ENCODE data around the gene TMEM184A.

The TMEM184A gene

DNA sequence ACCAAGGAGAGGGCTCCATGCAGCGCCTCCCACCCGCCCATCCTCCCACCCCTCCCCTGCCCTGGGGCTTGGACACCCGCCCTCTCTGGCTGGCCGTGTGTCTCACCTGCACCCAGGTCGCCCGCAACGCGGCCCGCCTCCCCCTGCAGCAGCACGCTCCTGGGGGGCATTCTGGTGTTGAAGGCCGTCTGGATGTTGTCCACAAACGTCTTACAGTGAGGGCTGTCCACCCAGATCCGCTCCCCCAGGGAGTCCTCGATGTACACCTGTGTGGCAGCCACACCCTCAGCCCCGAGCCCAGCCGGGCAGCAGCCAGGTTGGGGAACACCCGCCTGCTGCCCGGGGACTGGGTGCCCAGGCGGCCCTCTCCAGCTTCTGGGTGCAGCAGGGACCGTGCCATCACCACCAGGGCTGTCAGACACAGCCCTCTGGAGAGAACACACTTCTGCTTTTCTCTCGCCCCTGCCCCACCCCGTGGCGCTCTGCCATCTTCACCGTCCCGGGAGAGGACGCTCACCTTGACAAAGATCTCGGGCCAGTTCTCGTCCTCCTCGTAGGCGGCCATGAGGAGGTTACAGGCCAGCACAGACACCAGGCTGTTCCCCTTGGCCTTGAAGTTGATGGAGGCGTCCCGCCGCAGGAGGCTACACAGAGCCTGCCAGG, 56.5 kb downstream of the TMEM184A start:
- DNase-seq: no peak

DNA sequence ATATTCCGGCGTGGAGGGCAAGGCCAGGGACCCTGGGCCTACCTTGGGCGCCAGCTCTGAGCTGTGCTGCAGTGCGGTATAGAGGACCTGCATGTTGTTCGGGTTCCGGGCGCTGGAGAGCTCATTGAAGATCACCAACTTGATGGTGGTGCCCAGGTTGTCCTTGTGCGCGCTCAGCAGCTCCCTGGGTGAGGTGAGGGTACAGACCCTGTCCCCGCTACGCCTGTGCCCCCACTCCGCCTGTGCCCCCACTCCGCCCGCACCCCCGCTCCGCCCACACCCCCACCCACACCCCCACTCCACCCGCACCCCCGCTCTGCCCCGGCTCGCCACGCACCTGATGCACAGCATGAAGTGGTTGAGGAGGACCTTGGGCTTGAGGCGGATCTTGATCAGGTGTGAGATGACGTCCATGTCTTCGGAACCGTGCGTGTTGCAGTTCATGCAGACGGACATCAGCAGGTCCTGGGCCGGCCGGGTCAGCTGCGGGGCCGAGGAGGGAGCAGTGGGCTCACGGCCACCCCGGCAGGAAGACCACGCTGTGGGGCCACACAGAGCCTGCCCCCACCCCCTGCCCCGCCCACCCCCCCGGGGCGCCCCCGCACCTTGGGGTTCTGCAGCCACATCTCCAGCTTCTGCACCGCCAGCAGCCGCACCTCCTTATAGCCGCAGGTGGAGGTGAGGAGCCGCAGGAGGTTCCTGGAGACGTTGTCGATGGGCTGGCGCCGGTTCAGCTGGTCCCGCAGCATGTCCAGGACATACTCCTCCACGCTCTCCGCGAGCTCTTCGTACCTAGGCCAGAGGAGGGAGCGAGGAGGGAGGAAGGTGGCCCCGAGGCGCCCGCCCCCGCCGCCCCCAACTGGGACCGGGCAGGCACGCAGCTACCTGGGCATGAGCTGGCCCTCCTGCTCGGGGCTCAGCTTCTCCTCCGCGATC, 57.4 kb downstream of the TMEM184A start:
- DNase-seq: no peak

DNA sequence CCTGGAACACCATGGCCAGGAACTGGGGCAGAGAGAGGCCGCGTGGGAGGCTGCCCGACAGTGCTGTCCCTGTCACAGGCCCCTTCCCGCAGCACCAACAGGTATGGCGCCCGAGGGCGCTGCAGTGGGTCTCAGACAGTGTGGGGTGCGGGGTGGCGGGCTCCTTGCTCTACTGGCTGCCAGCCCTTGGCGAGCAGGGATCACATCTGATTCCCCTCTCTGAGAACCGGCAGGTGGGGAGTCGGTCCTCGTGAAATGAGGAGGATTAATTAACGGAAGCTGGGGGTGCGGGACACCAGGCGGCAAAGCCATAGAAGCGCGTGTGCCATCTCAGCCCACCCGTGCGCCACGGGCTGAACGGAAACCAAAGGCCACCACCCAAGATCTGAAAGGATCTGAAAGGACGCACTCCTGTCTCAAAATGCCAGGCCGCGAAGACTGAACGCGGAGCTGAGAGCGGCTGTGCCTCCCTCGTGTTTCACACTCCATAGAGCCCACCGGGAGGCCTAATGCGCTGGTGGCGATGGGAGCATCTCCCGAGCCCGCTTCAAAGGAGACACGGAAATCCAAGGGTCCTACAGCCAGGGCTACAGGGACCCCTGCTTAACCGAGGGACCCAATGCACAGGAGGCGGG, 58.6 kb downstream of the TMEM184A start:
- no peak for DNase-seq

DNA sequence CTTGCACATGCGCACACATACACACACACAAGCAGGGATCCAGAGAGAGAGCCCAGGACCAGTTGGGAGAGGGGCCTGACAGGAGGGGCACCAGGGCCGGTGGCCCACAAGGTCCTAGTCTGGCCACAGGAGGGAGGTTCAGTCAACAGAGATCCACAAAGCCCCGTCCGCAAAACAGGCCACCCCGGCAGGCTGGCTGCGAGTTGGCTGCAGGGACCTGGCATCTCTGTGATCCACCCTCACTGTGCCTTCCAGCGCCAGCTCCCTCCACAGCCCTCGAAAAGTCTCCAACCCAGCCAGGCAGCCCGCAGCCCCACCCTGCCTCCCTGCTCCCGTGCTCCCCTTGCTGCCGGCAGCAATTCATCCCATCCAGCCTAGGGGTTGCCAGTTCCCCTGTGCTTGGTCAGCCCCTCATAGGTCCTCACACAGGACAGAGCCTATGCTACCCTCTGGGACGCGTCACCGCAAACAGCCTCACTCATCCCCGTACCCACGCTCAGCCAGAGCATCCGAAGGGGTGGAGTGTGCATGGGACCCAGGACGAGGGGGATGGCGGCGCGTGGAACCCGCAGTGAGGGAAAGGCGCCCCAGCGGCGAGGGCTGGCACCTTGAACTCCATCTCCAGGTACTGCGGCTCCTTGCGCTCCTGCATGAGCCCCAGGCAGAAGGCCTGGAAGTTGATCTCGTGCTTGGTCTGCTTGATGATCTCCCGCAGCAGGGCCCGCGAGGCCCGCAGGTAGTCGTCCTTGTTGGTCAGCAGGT, 59.3 kb downstream of the TMEM184A start:
- no peak for DNase-seq

DNA sequence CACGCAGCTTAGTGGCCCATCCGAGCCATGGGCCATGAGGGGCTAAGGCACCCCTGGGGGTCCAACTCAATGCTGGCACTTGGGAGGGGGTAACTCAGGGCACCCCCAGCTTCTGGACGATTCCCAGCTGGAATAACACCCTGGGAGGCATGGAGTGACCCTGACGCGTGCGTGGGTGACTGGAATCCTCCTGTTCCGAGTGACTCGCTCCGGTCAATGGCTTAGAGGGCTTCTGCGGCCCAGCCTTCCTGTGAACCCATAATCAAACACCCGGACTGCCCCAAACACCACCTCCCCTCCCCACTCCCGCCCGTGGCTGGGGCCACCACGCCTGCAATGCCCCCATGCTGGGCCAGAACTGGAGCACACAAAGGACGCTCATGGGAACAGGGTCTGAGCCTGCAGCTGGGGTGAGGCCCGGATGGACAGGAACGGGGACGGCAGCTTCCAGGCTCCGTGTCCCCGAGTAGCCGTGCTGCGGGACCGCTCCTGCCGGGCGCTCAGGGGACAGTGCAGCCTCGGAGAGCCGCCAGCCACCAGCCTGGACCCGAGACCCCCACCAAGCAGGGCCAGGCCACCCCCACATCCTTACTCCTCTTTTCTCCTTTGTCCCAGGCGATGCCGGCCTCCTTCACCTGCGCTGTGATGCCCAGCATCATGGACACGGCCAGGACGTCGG, 60.3 kb downstream of the TMEM184A start:
- no peak for DNase-seq

DNA sequence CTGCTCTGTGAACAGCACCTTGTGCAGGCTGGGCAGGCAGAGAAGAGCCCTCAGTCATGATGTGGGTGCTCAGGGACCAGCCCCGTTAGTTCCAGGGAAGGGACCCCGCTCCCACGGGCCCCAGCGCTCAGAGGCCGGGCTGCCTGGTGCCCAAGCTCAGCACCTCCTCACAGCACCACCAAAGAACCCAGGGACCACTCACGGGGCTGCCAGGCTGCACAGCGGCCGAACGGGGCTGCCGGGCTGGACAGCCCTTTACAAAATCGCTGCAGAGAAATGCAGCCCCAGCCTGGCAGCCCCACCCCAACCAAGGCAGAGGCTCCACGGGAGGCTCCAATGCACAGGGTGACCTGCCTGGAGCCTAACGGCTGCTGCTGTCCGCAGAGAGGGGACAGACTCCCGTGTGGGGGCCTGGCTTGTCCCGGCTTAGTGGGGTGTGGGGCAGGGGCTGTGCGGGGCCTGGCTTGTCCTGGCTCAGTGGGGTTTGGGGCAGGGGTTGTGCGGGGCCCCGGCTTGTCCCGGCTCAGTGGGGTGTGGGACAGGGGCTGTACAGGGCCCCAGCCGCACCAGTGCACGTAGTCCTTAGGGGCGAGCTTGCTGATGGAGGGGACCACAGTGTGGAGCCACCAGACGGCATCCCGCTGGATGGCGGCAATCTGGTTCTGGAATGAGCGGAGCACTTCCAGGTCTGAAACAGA, 61.0 kb downstream of the TMEM184A start:
- no peak for DNase-seq

DNA sequence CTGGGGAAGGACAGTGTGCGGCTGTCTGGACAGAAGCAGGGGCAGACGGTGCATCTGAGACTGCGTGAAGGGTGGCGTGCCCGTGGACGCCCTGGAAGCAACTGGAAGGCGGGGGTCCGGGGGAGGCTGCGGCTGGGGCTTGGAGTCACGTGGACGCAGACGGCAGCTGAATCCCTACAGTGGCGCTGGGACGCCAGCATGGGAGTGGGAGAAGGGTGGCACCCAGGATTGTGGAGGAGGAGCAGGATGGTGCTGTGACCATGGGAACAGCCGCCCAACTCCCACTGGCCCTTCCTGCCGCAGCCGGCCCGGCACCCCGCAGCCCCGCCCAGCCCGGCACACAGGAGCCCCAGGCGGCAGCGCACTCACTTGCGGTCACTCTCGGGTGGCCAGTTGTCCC, 61.6 kb downstream of the TMEM184A start:
- DNase-seq: no peak

DNA sequence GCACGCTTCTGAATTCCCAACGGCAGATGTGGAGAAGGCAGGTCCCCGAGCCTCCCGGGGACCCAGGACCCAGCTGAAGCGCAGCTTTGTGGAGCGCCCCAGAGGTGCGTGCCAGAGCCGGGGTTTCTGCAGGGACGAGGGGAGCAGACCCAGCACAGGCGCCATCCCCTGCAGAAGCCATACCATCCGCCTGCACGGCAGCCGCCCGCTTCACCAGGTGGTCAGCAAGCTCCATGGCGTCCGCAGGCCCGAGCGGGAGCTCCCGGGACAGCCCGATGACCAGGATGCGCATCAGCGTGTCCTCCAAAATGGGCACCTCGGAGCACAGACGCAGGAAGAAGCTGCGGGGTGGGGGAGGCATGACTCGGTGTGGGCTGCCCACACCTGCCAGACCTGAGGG, 62.4 kb downstream of the TMEM184A start:
- DNase-seq: no peak

DNA sequence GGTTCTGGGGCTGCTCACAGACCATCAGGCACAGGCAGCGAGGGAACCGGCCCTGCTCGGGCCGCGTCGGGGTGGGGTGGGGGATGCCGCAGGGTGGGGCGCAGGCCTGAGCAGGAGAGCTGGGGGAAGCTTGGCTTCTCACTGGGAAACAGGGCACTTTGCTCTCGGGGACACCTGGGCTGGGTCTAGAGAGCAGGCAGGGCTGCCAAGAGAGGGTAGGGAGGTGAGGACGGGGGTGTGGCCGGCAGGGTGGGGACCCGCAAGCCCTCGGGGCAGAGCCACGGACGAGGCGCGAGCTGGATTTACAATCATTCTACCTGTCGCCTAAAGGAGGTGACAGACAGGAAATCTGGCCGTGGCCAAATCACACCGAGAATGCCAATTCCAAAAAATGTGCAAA, 62.9 kb downstream of the TMEM184A start:
- DNase-seq: no peak

DNA sequence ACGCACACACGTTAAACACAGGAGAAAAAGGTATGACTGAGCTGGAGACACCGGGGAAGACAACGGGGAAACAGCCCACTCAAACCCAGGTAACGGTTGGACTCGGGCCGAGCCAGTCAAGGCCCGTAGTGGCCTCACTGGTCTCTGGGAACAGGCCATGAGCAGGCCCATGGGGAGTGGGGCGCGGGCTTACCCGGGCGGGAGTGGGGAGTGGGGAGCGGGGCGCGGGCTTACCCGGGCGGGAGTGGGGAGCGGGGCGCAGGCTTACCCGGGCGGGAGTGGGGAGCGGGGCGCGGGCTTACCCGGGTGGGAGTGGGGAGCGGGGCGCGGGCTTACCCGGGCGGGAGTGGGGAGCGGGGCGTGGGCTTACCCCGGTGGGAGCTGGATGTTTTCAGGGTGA, 63.4 kb downstream of the TMEM184A start:
- DNase-seq: no peak

Measured in CD4-positive, alpha-beta T cell treated with Interferon gamma for 1 hour (primary cell).